Measurements from ENCODE around the gene PTRHD1. TPM values are rescaled to one million over a fixed set of nuclear protein-coding genes. Genes with fewer than 3 reads are reported as not detected.

PTRHD1 gene
- total and polyA plus RNA-seq, 2 donors: 17.1 to 25.3 TPM

- Histone ChIP-seq H3K27ac (ENCODE audit: low read depth) (no peak overlapping the region), H3K36me3 (ENCODE audit: insufficient read depth) (no peaks in the 10 kb centered on the region), H3K4me3 (ENCODE audit: low read depth, low read length) (no peak overlapping the region), H3K4me1 (ENCODE audit: insufficient read depth) (no peaks in the 10 kb centered on the region)
- WGBS: 89% methylated on average over 16 of the region's 16 CpGs
- DNase-seq (ENCODE audit: extremely low spot score): no peak
Measured at GRCh38 chr2:24824966-24825882, 32.0 kb upstream of the PTRHD1 start.

- 93% methylated on average over 14 of the region's 14 CpGs for WGBS
- H3K4me1 ChIP-seq (ENCODE audit: insufficient read depth): no peaks in the 10 kb centered on the region
- no peak for DNase-seq (ENCODE audit: extremely low spot score)
- no peaks in the 10 kb centered on the region for H3K36me3 ChIP-seq (ENCODE audit: insufficient read depth)
- no peak overlapping the region for H3K27ac ChIP-seq (ENCODE audit: low read depth)
- no peak overlapping the region for H3K4me3 ChIP-seq (ENCODE audit: low read depth, low read length)
Measured at GRCh38 chr2:24824071-24824588, 30.9 kb upstream of the PTRHD1 start.

GRCh38 chr2:24822049-24822706, 29.0 kb upstream of the PTRHD1 start:
- DNase-seq (ENCODE audit: extremely low spot score): no peak
- H3K4me1 ChIP-seq (ENCODE audit: insufficient read depth): no peaks in the 10 kb centered on the region
- WGBS: 85% methylated on average over 7 of the region's 7 CpGs
- H3K36me3 ChIP-seq (ENCODE audit: insufficient read depth): no peaks in the 10 kb centered on the region
- no peak overlapping the region for H3K27ac ChIP-seq (ENCODE audit: low read depth)
- H3K4me3 ChIP-seq (ENCODE audit: low read depth, low read length): no peak overlapping the region

GRCh38 chr2:24821433-24821891, 28.3 kb upstream of the PTRHD1 start:
- Histone ChIP-seq H3K4me1 (ENCODE audit: insufficient read depth) (no peaks in the 10 kb centered on the region), H3K27ac (ENCODE audit: low read depth) (peak overlapping the region; percentile 4), H3K36me3 (ENCODE audit: insufficient read depth) (no peaks in the 10 kb centered on the region), H3K4me3 (ENCODE audit: low read depth, low read length) (no peak overlapping the region)
- no peak for DNase-seq (ENCODE audit: extremely low spot score)
- WGBS: 90% methylated on average over 15 of the region's 15 CpGs

- Histone ChIP-seq H3K27ac (ENCODE audit: low read depth) (peak overlapping the region; percentile 4), H3K4me3 (ENCODE audit: low read depth, low read length) (no peak overlapping the region), H3K4me1 (ENCODE audit: insufficient read depth) (no peaks in the 10 kb centered on the region), H3K36me3 (ENCODE audit: insufficient read depth) (no peaks in the 10 kb centered on the region)
- no peak for DNase-seq (ENCODE audit: extremely low spot score)
- WGBS: 90% methylated on average over 17 of the region's 17 CpGs
Measured at GRCh38 chr2:24820598-24821432, 27.6 kb upstream of the PTRHD1 start.

GRCh38 chr2:24820175-24820513, 27.0 kb upstream of the PTRHD1 start:
- 86% methylated on average over 7 of the region's 7 CpGs for WGBS
- Histone ChIP-seq H3K4me3 (ENCODE audit: low read depth, low read length) (no peak overlapping the region), H3K36me3 (ENCODE audit: insufficient read depth) (no peaks in the 10 kb centered on the region), H3K4me1 (ENCODE audit: insufficient read depth) (no peaks in the 10 kb centered on the region), H3K27ac (ENCODE audit: low read depth) (no peak overlapping the region)
- no peak for DNase-seq (ENCODE audit: extremely low spot score)

- Histone ChIP-seq H3K27ac (ENCODE audit: low read depth) (no peak overlapping the region), H3K4me1 (ENCODE audit: insufficient read depth) (no peaks in the 10 kb centered on the region), H3K36me3 (ENCODE audit: insufficient read depth) (no peaks in the 10 kb centered on the region), H3K4me3 (ENCODE audit: low read depth, low read length) (no peak overlapping the region)
- WGBS: 88% methylated on average over 21 of the region's 21 CpGs
- no peak for DNase-seq (ENCODE audit: extremely low spot score)
Measured at GRCh38 chr2:24819442-24820174, 26.4 kb upstream of the PTRHD1 start.

GRCh38 chr2:24818721-24819167, 25.6 kb upstream of the PTRHD1 start:
- Histone ChIP-seq H3K27ac (ENCODE audit: low read depth) (no peak overlapping the region), H3K4me3 (ENCODE audit: low read depth, low read length) (no peak overlapping the region), H3K36me3 (ENCODE audit: insufficient read depth) (no peaks in the 10 kb centered on the region), H3K4me1 (ENCODE audit: insufficient read depth) (no peaks in the 10 kb centered on the region)
- WGBS: 78% methylated on average over 9 of the region's 9 CpGs
- DNase-seq (ENCODE audit: extremely low spot score): no peak

GRCh38 chr2:24816884-24817283, 23.7 kb upstream of the PTRHD1 start:
- no peak for DNase-seq (ENCODE audit: extremely low spot score)
- H3K36me3 ChIP-seq (ENCODE audit: insufficient read depth): no peaks in the 10 kb centered on the region
- no peak overlapping the region for H3K27ac ChIP-seq (ENCODE audit: low read depth)
- no peak overlapping the region for H3K4me3 ChIP-seq (ENCODE audit: low read depth, low read length)
- 78% methylated on average over 4 of the region's 4 CpGs for WGBS
- no peaks in the 10 kb centered on the region for H3K4me1 ChIP-seq (ENCODE audit: insufficient read depth)

- no peak overlapping the region for H3K27ac ChIP-seq (ENCODE audit: low read depth)
- no peak for DNase-seq (ENCODE audit: extremely low spot score)
- no peaks in the 10 kb centered on the region for H3K36me3 ChIP-seq (ENCODE audit: insufficient read depth)
- WGBS: 94% methylated on average over 6 of the region's 6 CpGs
- no peaks in the 10 kb centered on the region for H3K4me1 ChIP-seq (ENCODE audit: insufficient read depth)
- no peak overlapping the region for H3K4me3 ChIP-seq (ENCODE audit: low read depth, low read length)
Measured at GRCh38 chr2:24816404-24816803, 23.2 kb upstream of the PTRHD1 start.

GRCh38 chr2:24815171-24815570, 22.0 kb upstream of the PTRHD1 start:
- 93% methylated on average over 4 of the region's 4 CpGs for WGBS
- H3K4me1 ChIP-seq (ENCODE audit: insufficient read depth): no peaks in the 10 kb centered on the region
- H3K4me3 ChIP-seq (ENCODE audit: low read depth, low read length): no peak overlapping the region
- DNase-seq (ENCODE audit: extremely low spot score): no peak
- no peaks in the 10 kb centered on the region for H3K36me3 ChIP-seq (ENCODE audit: insufficient read depth)
- no peak overlapping the region for H3K27ac ChIP-seq (ENCODE audit: low read depth)

- no peaks in the 10 kb centered on the region for H3K4me1 ChIP-seq (ENCODE audit: insufficient read depth)
- H3K27ac ChIP-seq (ENCODE audit: low read depth): no peak overlapping the region
- DNase-seq (ENCODE audit: extremely low spot score): no peak
- no peaks in the 10 kb centered on the region for H3K36me3 ChIP-seq (ENCODE audit: insufficient read depth)
- WGBS: 93% methylated on average over 4 of the region's 4 CpGs
- H3K4me3 ChIP-seq (ENCODE audit: low read depth, low read length): no peak overlapping the region
Measured at GRCh38 chr2:24814516-24814915, 21.3 kb upstream of the PTRHD1 start.

GRCh38 chr2:24813691-24814137, 20.5 kb upstream of the PTRHD1 start:
- Histone ChIP-seq H3K4me1 (ENCODE audit: insufficient read depth) (no peaks in the 10 kb centered on the region), H3K36me3 (ENCODE audit: insufficient read depth) (no peaks in the 10 kb centered on the region), H3K4me3 (ENCODE audit: low read depth, low read length) (no peak overlapping the region), H3K27ac (ENCODE audit: low read depth) (no peak overlapping the region)
- 99% methylated on average over 4 of the region's 4 CpGs for WGBS
- DNase-seq (ENCODE audit: extremely low spot score): no peak
